Measurements from ENCODE around the gene MLXIPL.
A peak's percentile ranks its signal among the peaks of the same experiment; 100 is the strongest.
"Not testable (repeated sequence)": the region's sequence is repeated elsewhere in the genome, so short reads cannot be mapped to it uniquely, and the experiment has no call there.

MLXIPL gene

GRCh38 chr7:73586911-73587310 lies 37.4 kb downstream of the MLXIPL start:
- TF ChIP-seq CTCF (IDR thresholded peaks at IDR 0.05; ENCODE audit: insufficient read depth, missing control alignments): no peak
- DNase-seq (ENCODE audit: insufficient read length, low spot score) (no peak), FAIRE-seq (no peak)

GRCh38 chr7:73585196-73585595 lies 39.1 kb downstream of the MLXIPL start:
- TF ChIP-seq CTCF (IDR thresholded peaks at IDR 0.05; ENCODE audit: insufficient read depth, missing control alignments): no peak
- FAIRE-seq: no peak
- DNase-seq (ENCODE audit: insufficient read length, low spot score): no peak

GRCh38 chr7:73582664-73583202 lies 41.6 kb downstream of the MLXIPL start:
- FAIRE-seq (no peak), DNase-seq (ENCODE audit: insufficient read length, low spot score) (no peak)
- TF ChIP-seq CTCF (IDR thresholded peaks at IDR 0.05; ENCODE audit: insufficient read depth, missing control alignments): no peak

- DNase-seq (ENCODE audit: insufficient read length, low spot score); FAIRE-seq: not testable (repeated sequence)
Measured at GRCh38 chr7:73581006-73581405, 43.3 kb downstream of the MLXIPL start.

- TF ChIP-seq CTCF (IDR thresholded peaks at IDR 0.05; ENCODE audit: insufficient read depth, missing control alignments): peak; percentile 8
- DNase-seq (ENCODE audit: insufficient read length, low spot score) (peak; percentile 93), FAIRE-seq (no peak)
Measured at GRCh38 chr7:73578342-73579128, 45.8 kb downstream of the MLXIPL start, which contains the start of gene TBL2. Gene TBL2, minus strand, starts transcription at chr7:73578579. Its CDS starts 30 bp downstream, at chr7:73578549.

GRCh38 chr7:73577627-73578341 lies 46.5 kb downstream of the MLXIPL start:
- no peak for FAIRE-seq
- TF ChIP-seq CTCF (IDR thresholded peaks at IDR 0.05; ENCODE audit: insufficient read depth, missing control alignments): no peak
- DNase-seq (ENCODE audit: insufficient read length, low spot score): no peak

GRCh38 chr7:73573791-73574190 lies 50.5 kb downstream of the MLXIPL start:
- DNase-seq (ENCODE audit: insufficient read length, low spot score) (no peak), FAIRE-seq (no peak)
- no peak for TF ChIP-seq CTCF (IDR thresholded peaks at IDR 0.05; ENCODE audit: insufficient read depth, missing control alignments)
